Measurements from ENCODE around the gene WBP2. TPM values are rescaled to one million over a fixed set of nuclear protein-coding genes. Genes with fewer than 3 reads are reported as not detected.
"Not testable (repeated sequence)": the region's sequence is repeated elsewhere in the genome, so short reads cannot be mapped to it uniquely, and the experiment has no call there.

WBP2 gene
- total RNA-seq, 2 donors from 2014 or later: 44.2 to 49.5 TPM

DNA sequence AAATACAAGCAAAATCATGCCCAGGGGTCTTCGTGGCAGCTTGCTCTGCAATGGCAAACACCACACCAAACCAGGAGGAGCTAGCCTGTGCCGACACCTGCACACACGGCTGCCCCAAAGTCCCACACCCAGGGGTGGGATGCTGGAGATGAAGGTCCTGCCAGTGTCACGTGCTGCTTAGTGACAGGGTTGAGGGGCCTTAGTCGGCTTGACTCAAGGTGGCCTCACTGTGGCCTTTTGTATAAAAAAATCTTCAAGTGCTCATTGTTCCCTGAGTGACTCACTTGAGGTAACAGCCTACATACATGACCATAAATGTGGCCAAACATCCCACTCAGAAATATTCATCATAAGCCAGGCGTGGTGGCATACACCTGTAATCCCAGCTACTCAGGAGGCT lies 34.3 kb upstream of the WBP2 start:
- intact Hi-C loops (cut with DNase I): no loop called here
- Histone ChIP-seq H3K9me3 (no peaks in the 10 kb centered on the region), H3K27me3 (no peaks in the 10 kb centered on the region), H3K27ac (no peak overlapping the region), H3K4me3 (no peak overlapping the region), H3K4me1 (peaks cover 5% of the 10 kb centered on the region), H3K36me3 (replicated peaks in 1 of 2; ENCODE audit: insufficient read depth in 1 of 2, low read depth in 2 of 2) (peaks cover 0 to 3% of the 10 kb centered on the region in 2 donors)
- no peak for DNase-seq
- ATAC-seq: no peak
- TF ChIP-seq CTCF (IDR thresholded peaks at IDR 0.05) (no peak), POLR2A (IDR thresholded peaks at IDR 0.05) (no peak)
- WGBS, 2 donors: 84 to 93% methylated on average over 2 to 6 of the region's 6 CpGs

DNA sequence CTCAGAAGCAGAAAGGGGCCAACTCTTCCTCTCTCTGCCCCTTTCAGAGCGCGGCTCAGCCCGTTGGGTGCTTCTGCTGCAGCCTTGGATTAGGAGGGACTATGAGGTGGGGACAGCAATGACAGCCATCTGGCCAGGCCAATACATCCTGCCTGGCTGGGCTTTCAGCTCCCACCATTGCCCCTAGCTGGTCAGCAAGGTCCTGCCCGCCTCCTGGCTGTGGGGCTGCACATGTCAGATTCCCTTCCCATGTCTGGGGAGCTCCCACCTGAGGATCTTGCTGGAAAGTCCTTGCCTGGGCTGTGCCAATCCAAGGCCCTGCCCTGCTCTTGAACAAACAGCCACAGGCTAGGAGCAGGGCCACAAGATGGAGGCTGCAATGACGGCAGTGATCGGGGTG lies 33.3 kb upstream of the WBP2 start:
- no peak for DNase-seq
- peaks cover 0 to 3% of the 10 kb centered on the region in 2 donors for H3K36me3 ChIP-seq (replicated peaks in 1 of 2; ENCODE audit: insufficient read depth in 1 of 2, low read depth in 2 of 2)

DNA sequence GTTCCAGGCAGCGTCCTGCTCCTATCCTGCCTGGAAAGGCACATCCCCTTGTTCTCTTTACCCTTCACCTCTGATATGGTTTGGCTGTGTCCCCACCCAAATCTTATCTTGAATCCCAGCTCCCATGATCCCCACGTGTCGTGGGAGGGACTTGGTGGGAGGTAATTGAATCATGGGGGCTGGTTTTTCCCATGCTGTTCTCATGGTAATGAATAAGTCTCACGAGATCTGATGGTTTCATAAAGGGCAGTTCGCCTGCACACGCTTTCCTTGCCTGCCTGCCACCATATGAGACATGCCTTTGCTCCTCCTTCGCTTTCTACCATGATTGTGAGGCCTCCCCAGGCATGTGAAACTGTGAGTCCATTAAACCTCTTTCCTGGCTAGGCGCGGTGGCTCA lies 30.7 kb upstream of the WBP2 start:
- 81 to 90% methylated on average over 9 of the region's 9 CpGs for WGBS, 2 donors
- H3K4me1 ChIP-seq; H3K9me3 ChIP-seq; H3K4me3 ChIP-seq; H3K27ac ChIP-seq; H3K36me3 ChIP-seq (replicated peaks in 1 of 2; ENCODE audit: insufficient read depth in 1 of 2, low read depth in 2 of 2); ATAC-seq; DNase-seq; intact Hi-C loops (cut with DNase I); H3K27me3 ChIP-seq: not testable (repeated sequence)

More for the DNA sequence above, 33.3 kb upstream of the WBP2 start:
- no peak for TF ChIP-seq CTCF (IDR thresholded peaks at IDR 0.05)
- no peak for TF ChIP-seq POLR2A (IDR thresholded peaks at IDR 0.05)
- H3K9me3 ChIP-seq: no peaks in the 10 kb centered on the region
- intact Hi-C loops (cut with DNase I): no loop called here
- H3K27ac ChIP-seq: no peak overlapping the region
- no peak overlapping the region for H3K4me3 ChIP-seq
- 87 to 94% methylated on average over 6 of the region's 6 CpGs for WGBS, 2 donors
- peak; percentile 11 for ATAC-seq
- H3K27me3 ChIP-seq: no peaks in the 10 kb centered on the region
- no peaks in the 10 kb centered on the region for H3K4me1 ChIP-seq

DNA sequence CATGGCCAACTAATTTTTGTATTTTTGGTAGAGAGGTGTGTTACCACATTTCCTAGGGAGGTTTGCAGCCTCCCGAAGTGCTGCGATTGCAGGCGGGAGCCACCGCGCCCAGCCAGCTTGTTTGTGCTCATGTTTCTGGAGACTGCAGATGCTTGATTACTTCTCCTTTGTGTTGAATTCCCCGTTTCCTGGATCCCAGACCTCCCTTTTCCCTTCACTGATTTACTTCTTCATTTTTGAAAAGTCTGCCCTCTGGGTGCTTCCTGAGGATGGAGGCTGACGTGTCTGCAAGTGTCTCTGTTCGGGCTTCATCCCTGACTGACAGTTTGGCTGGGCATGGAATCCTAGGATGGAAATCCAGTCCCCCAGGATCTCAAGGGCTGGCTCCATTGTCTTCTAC lies 30.3 kb upstream of the WBP2 start:
- Histone ChIP-seq H3K4me1 (no peaks in the 10 kb centered on the region), H3K27me3 (no peaks in the 10 kb centered on the region), H3K27ac (no peak overlapping the region), H3K9me3 (no peaks in the 10 kb centered on the region), H3K4me3 (no peak overlapping the region), H3K36me3 (replicated peaks in 1 of 2; ENCODE audit: insufficient read depth in 1 of 2, low read depth in 2 of 2) (peaks cover 0 to 2% of the 10 kb centered on the region in 2 donors)
- DNase-seq (no peak), ATAC-seq (no peak)
- no peak for TF ChIP-seq POLR2A (IDR thresholded peaks at IDR 0.05)
- TF ChIP-seq CTCF (IDR thresholded peaks at IDR 0.05): no peak
- intact Hi-C loops (cut with DNase I): no loop called here
- WGBS, 2 donors: 70 to 74% methylated on average over 8 of the region's 8 CpGs

GRCh38 chr17:75881678-75882454 lies 26.7 kb upstream of the WBP2 start:
- Histone ChIP-seq H3K4me1 (peaks cover 20% of the 10 kb centered on the region), H3K27me3 (no peaks in the 10 kb centered on the region), H3K9me3 (no peaks in the 10 kb centered on the region), H3K27ac (no peak overlapping the region), H3K4me3 (no peak overlapping the region), H3K36me3 (replicated peaks in 1 of 2; ENCODE audit: insufficient read depth in 1 of 2, low read depth in 2 of 2) (no peaks in the 10 kb centered on the region)
- WGBS, 2 donors: 89 to 94% methylated on average over 13 to 15 of the region's 15 CpGs
- no peak for DNase-seq
- no peak for ATAC-seq
- intact Hi-C loops (cut with DNase I): no loop called here
- TF ChIP-seq CTCF (IDR thresholded peaks at IDR 0.05) (no peak), POLR2A (IDR thresholded peaks at IDR 0.05) (no peak)

Measured in body of pancreas (tissue), 4 donors.